Measurements from ENCODE around the gene NKTR. TPM values are rescaled to one million over a fixed set of nuclear protein-coding genes. Genes with fewer than 3 reads are reported as not detected.

The NKTR gene
- polyA plus RNA-seq = 25.9 and 30.6 TPM in 2 replicates

DNA sequence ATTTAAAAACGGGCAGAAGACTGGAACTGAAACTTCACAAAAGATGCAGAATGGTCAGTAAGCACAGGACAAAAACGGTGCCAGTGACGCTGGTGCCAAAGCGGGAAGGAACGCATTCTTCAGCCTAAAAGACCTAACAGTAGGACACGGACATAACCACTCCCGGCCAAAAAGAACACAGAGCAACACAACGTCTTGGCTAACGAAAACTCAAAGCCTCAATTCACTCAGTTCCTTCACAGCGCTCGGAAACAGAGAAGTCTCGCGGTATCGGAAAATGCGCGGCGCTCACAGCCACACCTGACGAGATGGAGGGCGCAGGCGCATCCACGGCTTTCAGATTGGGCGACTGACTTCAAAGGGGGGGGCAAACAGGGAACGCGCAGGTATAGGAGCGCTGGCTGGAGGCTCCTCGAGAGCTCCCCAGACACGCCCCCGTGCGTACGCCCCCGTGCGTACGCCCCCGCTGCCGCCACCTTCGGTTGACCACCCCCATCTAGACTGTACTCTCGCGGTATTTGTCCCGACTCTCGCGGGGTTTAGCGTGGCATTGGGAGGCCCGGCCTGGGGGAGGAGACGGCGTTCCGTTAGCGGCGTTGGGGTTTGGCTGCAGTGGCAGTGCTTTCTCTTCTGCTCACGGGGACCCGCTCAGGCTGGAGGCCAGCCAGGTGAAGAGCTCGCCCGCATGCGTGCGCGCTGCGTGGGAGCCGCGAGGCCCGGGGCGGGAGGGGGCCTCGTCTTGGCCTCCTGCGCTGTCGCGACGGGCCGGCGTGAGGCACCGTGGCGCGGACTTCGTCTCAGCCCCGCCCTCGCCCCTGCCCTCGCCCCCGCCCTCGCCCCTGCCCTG is at the start of gene NKTR:
Gene NKTR, plus strand, starts transcription at position 576 of the 847 bp plus-strand sequence. CDS start 321 bp downstream, outside the sequence.

DNA sequence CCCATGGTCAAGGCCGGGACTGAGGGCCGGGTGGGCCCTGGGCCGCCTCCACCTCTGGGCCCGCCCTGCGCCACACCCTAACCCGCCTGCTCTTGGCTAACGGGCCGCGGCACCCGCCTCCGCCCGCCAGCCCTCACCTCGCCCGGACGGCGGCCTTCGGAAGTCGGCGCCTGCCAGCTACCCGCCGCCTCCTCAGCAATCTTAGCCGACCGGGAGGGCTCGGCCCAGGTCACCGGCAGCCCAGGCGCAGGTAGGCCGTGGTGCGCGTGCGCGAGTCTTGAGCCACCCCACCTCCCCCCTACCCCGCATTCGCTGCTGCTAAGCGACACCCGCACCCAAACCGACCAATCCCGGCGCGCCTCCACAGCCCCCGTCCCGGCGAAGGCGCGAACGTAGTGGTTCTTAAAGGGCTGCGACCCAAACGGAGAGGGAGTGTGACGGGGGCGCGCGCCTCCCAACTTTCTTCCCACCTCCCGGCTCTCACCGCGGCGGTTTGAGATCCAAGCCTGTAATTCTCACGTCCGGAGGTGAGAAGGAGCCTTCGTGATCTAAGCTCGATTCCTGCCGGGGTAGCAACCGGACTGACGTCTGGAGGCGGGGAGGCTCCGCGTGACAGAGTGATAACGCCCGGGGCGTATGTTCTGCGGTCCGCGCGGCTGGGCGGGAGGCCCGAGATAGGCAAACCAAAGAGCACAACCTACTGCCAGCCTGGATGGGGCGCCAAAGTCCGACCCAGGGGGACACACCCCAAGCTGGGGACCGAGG is 18.6 kb upstream of the NKTR start, which contains the start of gene SEC22C:
Gene SEC22C, minus strand, starts transcription at position 259 of the 765 bp plus-strand sequence. CDS start 12,921 bp downstream, outside the sequence.

DNA sequence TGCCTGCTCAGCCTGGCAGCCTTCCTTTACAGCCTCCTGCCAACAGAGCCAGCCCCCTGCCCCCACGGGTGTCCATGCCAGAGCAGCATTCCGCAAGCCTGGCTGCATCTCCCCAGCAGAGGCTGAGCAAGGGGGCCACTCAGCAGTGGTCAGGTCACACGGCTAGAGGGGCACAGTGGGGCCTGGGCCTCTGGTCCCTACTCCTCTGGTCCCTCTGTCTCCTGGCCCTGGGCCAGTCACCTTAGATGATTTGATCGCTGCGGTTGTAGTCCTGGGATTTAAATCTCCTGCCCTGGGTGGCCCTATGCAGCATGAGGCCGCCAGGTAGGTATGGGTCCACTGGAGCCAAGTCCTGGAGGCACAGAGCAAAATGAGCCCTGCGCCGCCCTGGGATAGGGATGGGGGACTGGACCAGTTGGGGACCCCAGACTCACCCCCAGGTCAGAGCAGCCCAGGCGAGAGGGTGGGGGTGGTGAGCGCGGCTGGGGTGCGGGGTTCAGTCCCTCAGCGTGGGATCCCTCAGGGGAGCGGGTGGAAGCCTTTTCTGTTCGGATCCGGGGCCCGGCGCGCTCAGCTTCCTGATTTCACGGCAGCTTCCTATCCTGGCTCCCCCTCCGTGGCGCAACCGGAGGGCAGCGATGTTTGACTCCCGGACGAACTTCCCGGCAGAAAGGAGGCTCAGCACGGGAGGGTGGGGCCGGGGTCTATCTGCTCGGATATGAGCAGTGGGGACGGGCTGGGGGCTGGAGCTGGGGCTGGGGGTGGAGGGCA is 53.3 kb downstream of the NKTR start, which contains the start of gene ZBTB47:
Gene ZBTB47, plus strand, starts transcription at position 138 of the 771 bp plus-strand sequence. CDS start 4,659 bp downstream, outside the sequence.

DNA sequence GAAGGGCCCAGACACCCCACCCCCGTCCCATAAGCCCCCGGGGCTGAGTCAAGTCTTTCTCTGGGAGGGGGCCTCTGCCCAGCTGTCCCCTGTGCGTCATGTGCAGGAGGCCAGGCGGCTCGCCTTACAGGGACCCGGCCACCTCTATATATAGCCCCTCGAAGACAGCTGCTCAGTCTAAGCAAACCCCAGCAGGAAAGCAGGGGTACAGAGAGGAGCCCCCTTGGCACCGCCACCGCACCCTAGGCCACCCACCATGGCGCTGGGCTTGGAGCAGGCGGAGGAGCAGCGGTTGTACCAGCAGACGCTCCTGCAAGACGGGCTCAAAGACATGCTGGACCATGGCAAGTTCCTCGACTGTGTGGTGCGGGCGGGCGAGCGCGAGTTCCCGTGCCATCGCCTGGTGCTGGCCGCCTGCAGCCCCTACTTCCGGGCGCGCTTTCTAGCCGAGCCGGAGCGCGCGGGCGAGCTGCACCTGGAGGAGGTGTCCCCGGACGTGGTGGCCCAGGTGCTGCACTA is 84.9 kb downstream of the NKTR start, which contains the start of gene KLHL40:
Gene KLHL40, plus strand, starts transcription at position 175 of the 519 bp plus-strand sequence. Its CDS starts 82 bp downstream, at position 257.

Other genes starting within 250 kb of the NKTR start
- not detected in 2 replicates for gene LYZL4, start 190.1 kb upstream of the NKTR start, polyA plus RNA-seq
- gene VIPR1, start 98.0 kb upstream of the NKTR start, polyA plus RNA-seq = 0.41 and 6.1 TPM in 2 replicates
- gene SEC22C, start 18.7 kb upstream of the NKTR start, polyA plus RNA-seq = 38.6 and 54.1 TPM in 2 replicates
- 197 and 237 TPM in 2 replicates for gene SS18L2, start 9.8 kb upstream of the NKTR start, polyA plus RNA-seq
- gene ZBTB47, start 53.0 kb downstream of the NKTR start, polyA plus RNA-seq = 0.31 TPM in 1 of 2 replicates, not detected in the other
- not detected in 2 replicates for gene KLHL40, start 84.9 kb downstream of the NKTR start, polyA plus RNA-seq
- gene HHATL, start 102.1 kb downstream of the NKTR start, polyA plus RNA-seq = 86.3 and 121 TPM in 2 replicates
- 1.3 and 5.1 TPM in 2 replicates for gene CCDC13, start 172.6 kb downstream of the NKTR start, polyA plus RNA-seq
- 1,119 and 1,494 TPM in 2 replicates for gene HIGD1A, start 203.8 kb downstream of the NKTR start, polyA plus RNA-seq
- 0.73 and 4.6 TPM in 2 replicates for gene ACKR2, start 208.8 kb downstream of the NKTR start, polyA plus RNA-seq